ENCODE measurements around the gene PHLDA2.

PHLDA2 gene

GRCh38 chr11:2928605-2929530 is at the start of gene PHLDA2:
Gene PHLDA2 (minus strand): TSS chr11:2929420. CDS start chr11:2929364, 56 bp downstream.
- DNase-seq (ENCODE audit: low spot score) = peak; percentile 58
- FAIRE-seq = no peak

- no peak for DNase-seq (ENCODE audit: low spot score)
- no peak for FAIRE-seq
Observed at GRCh38 chr11:2977113-2977512, 47.9 kb upstream of the PHLDA2 start.

- no peak for DNase-seq (ENCODE audit: low spot score)
- no peak for FAIRE-seq
Observed at GRCh38 chr11:2976294-2977063, 47.3 kb upstream of the PHLDA2 start.

GRCh38 chr11:2975594-2975993 is 46.4 kb upstream of the PHLDA2 start:
- no peak for FAIRE-seq
- peak; percentile 13 for DNase-seq (ENCODE audit: low spot score)

GRCh38 chr11:2974272-2974671 is 45.1 kb upstream of the PHLDA2 start:
- FAIRE-seq (no peak), DNase-seq (ENCODE audit: low spot score) (no peak)

GRCh38 chr11:2968341-2968900 is 39.2 kb upstream of the PHLDA2 start:
- DNase-seq (ENCODE audit: low spot score) (no peak), FAIRE-seq (no peak)

- no peak for FAIRE-seq
- DNase-seq (ENCODE audit: low spot score) = no peak
Observed at GRCh38 chr11:2964782-2965181, 35.6 kb upstream of the PHLDA2 start.

- DNase-seq (ENCODE audit: low spot score) (no peak), FAIRE-seq (no peak)
Observed at GRCh38 chr11:2963761-2964160, 34.5 kb upstream of the PHLDA2 start.

GRCh38 chr11:2963112-2963754 is 34.0 kb upstream of the PHLDA2 start:
- DNase-seq (ENCODE audit: low spot score) = no peak
- FAIRE-seq = no peak

GRCh38 chr11:2961080-2961479 is 31.9 kb upstream of the PHLDA2 start:
- FAIRE-seq (no peak), DNase-seq (ENCODE audit: low spot score) (no peak)

- DNase-seq (ENCODE audit: low spot score) (no peak), FAIRE-seq (no peak)
Observed at GRCh38 chr11:2960139-2960538, 30.9 kb upstream of the PHLDA2 start.

- no peak for FAIRE-seq
Observed at GRCh38 chr11:2958251-2958650, 29.0 kb upstream of the PHLDA2 start.

GRCh38 chr11:2955906-2956476 is 26.8 kb upstream of the PHLDA2 start:
- FAIRE-seq (no peak), DNase-seq (ENCODE audit: low spot score) (no peak)

More at GRCh38 chr11:2958251-2958650, 29.0 kb upstream of the PHLDA2 start:
- no peak for DNase-seq (ENCODE audit: low spot score)

- FAIRE-seq (no peak), DNase-seq (ENCODE audit: low spot score) (no peak)
Observed at GRCh38 chr11:2954263-2954662, 25.0 kb upstream of the PHLDA2 start.

GRCh38 chr11:2952290-2952689 is 23.1 kb upstream of the PHLDA2 start:
- FAIRE-seq (no peak), DNase-seq (ENCODE audit: low spot score) (no peak)

- DNase-seq (ENCODE audit: low spot score) (peak; percentile 23), FAIRE-seq (no peak)
Observed at GRCh38 chr11:2951231-2952110, 22.3 kb upstream of the PHLDA2 start.

- no peak for DNase-seq (ENCODE audit: low spot score)
- no peak for FAIRE-seq
Observed at GRCh38 chr11:2950825-2951224, 21.6 kb upstream of the PHLDA2 start.

- no peak for FAIRE-seq
- DNase-seq (ENCODE audit: low spot score) = no peak
Observed at GRCh38 chr11:2949920-2950319, 20.7 kb upstream of the PHLDA2 start.

GRCh38 chr11:2947744-2948143 is 18.5 kb upstream of the PHLDA2 start:
- FAIRE-seq (no peak), DNase-seq (ENCODE audit: low spot score) (no peak)

GRCh38 chr11:2945757-2946287 is 16.6 kb upstream of the PHLDA2 start:
- FAIRE-seq (no peak), DNase-seq (ENCODE audit: low spot score) (no peak)
